DOHH2 (cell line): ENCODE measurements around the gene PLB1.

Source experiments
- H3F3A ChIP-seq: fragments of 200-600 bp; sonication (generic), shearing (Covaris generic); 2 replicates; pipeline ENCODE4 v1.6.0; 2016; ENCODE audit warnings: antibody characterized with exemption, mild to moderate bottlenecking; ENCODE audit not compliant: control insufficient read depth, insufficient read depth
- H3K27ac ChIP-seq: fragments of 200-600 bp; sonication (generic); 2 replicates; pipeline ENCODE4 v1.5.1; 2014; ENCODE audit warnings: low read depth, mild to moderate bottlenecking, low read length, moderate library complexity
- H3K27me3 ChIP-seq: fragments of 200-600 bp; sonication (generic); 2 replicates; pipeline ENCODE4 v1.6.1; 2014; ENCODE audit warnings: mild to moderate bottlenecking, low read length, mixed read lengths; ENCODE audit not compliant: control insufficient read depth
- H3K36me3 ChIP-seq: fragments of 200-600 bp; sonication (generic); 2 replicates; pipeline ENCODE4 v1.6.1; 2014; ENCODE audit warnings: mild to moderate bottlenecking, low read length, moderate library complexity, mixed read lengths; ENCODE audit not compliant: control insufficient read depth
- H3K4me1 ChIP-seq: fragments of 200-600 bp; sonication (generic); 2 replicates; pipeline ENCODE4 v1.6.1; 2014; ENCODE audit warnings: mild to moderate bottlenecking, low read length, mixed read lengths; ENCODE audit not compliant: control insufficient read depth
- H3K4me2 ChIP-seq: fragments of 200-600 bp; sonication (generic); 2 replicates; pipeline ENCODE4 v1.6.0; 2014; ENCODE audit warnings: mild to moderate bottlenecking, low read length, moderate library complexity
- H3K4me3 ChIP-seq: fragments of 200-600 bp; sonication (generic); 2 replicates; pipeline ENCODE4 v1.5.1; 2014; ENCODE audit warnings: mild to moderate bottlenecking, low read length, mixed read lengths
- H3K79me2 ChIP-seq: fragments of 200-600 bp; sonication (generic); 2 replicates; pipeline ENCODE4 v1.6.1; 2014; ENCODE audit warnings: mild to moderate bottlenecking, low read length, mixed read lengths; ENCODE audit not compliant: control insufficient read depth
- H3K9me2 ChIP-seq: fragments of 200-600 bp; sonication (generic); replicated peaks from 2 replicates; pipeline ENCODE4 v1.6.1; 2014; ENCODE audit warnings: mild to moderate bottlenecking, low read length, mixed read lengths; ENCODE audit not compliant: control insufficient read depth
- H3K9me3 ChIP-seq: fragments of 200-600 bp; sonication (generic); 2 replicates; pipeline ENCODE4 v1.6.1; 2014; ENCODE audit warnings: antibody characterized with exemption, low read length, mixed read lengths; ENCODE audit not compliant: control insufficient read depth, insufficient read depth
- H4K20me1 ChIP-seq: fragments of 200-600 bp; sonication (generic); 2 replicates; pipeline ENCODE4 v1.6.0; 2014; ENCODE audit warnings: low read depth, mild to moderate bottlenecking, antibody characterized with exemption, low read length, moderate library complexity; ENCODE audit not compliant: control insufficient read depth, insufficient read depth
- EZH2phosphoT487 ChIP-seq: fragments of 200-600 bp; sonication (generic); IDR thresholded peaks from 2 replicates; pipeline ENCODE4 v1.6.1; 2017; ENCODE audit warnings: borderline replicate concordance, mild to moderate bottlenecking, antibody characterized with exemption, low read length, moderate library complexity, mixed read lengths
- TF ChIP-seq, protein P1 (sequence below): fragments of 200-600 bp; sonication (generic); IDR thresholded peaks from one replicate; pipeline ENCODE4 v1.5.1; 2014; ENCODE audit warnings: antibody characterized with exemption, mild to moderate bottlenecking, low read depth, low read length; ENCODE audit not compliant: poor library complexity, severe bottlenecking

Gene PLB1

DNA sequence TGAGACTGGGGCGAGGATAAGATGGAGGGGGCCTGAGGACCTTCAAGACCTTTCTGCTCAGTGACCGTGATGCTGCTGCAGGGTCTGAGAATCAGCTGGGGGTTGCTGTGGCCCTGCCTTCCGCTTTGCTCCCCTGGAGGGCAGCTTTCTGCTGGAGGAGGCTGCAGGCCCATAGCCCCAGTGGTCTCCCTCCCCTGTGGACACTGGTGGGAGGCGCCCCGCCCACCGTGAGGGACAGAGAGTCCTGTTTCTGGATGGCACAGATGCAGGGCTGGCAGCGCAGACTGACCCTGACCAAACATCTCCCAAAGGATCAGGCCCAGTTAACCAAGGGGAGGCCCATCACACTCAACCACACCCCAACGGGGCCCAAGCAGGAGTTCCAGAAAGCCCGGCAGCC lies 42.8 kb downstream of the PLB1 start:
- TF ChIP-seq, protein P1, sequence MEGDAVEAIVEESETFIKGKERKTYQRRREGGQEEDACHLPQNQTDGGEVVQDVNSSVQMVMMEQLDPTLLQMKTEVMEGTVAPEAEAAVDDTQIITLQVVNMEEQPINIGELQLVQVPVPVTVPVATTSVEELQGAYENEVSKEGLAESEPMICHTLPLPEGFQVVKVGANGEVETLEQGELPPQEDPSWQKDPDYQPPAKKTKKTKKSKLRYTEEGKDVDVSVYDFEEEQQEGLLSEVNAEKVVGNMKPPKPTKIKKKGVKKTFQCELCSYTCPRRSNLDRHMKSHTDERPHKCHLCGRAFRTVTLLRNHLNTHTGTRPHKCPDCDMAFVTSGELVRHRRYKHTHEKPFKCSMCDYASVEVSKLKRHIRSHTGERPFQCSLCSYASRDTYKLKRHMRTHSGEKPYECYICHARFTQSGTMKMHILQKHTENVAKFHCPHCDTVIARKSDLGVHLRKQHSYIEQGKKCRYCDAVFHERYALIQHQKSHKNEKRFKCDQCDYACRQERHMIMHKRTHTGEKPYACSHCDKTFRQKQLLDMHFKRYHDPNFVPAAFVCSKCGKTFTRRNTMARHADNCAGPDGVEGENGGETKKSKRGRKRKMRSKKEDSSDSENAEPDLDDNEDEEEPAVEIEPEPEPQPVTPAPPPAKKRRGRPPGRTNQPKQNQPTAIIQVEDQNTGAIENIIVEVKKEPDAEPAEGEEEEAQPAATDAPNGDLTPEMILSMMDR = no peak
- no peak for TF ChIP-seq EZH2phosphoT487

DNA sequence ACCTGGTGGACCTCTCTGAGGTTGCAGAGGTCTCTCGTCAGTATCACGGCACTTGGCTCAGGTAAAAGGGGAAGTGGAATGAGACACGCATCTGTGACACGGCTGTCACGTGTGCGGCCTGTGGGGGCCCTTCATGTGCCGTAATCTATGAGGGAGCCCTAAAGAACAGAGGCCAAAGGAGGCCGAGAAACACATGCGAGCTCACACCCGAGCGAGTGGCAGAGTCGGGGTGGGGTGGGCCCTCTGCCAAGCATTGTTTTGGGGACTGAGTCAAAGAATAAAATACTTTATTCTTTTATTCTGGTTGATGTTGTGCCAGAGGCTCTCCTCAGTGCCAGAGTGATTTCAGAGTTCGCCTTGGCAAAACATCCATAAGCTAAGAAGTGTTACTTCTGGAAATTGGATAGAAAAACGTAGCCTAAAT lies 43.3 kb downstream of the PLB1 start:
- Histone ChIP-seq H3K4me2 (no peak overlapping the region), H3K4me3 (no peak overlapping the region), H3K9me2 (no peaks in the 10 kb centered on the region), H3F3A (no peaks in the 10 kb centered on the region), H3K27ac (no peak overlapping the region), H3K36me3 (no peaks in the 10 kb centered on the region), H3K4me1 (peaks cover 6% of the 10 kb centered on the region; the same call in 1 of the 2 replicates), H4K20me1 (no peaks in the 10 kb centered on the region), H3K79me2 (no peaks in the 10 kb centered on the region), H3K9me3 (no peaks in the 10 kb centered on the region), H3K27me3 (peaks cover under 1% of the 10 kb centered on the region; the same call in 1 of the 2 replicates)
- TF ChIP-seq, protein P1 = no peak
- TF ChIP-seq EZH2phosphoT487 = no peak

More for the DNA sequence above, 42.8 kb downstream of the PLB1 start:
- no peak overlapping the region for H3K4me2 ChIP-seq
- no peaks in the 10 kb centered on the region for H4K20me1 ChIP-seq
- H3K79me2 ChIP-seq = no peaks in the 10 kb centered on the region
- H3K9me2 ChIP-seq = no peaks in the 10 kb centered on the region
- H3K36me3 ChIP-seq = no peaks in the 10 kb centered on the region
- no peaks in the 10 kb centered on the region for H3F3A ChIP-seq
- peaks cover 6% of the 10 kb centered on the region; the same call in 1 of the 2 replicates for H3K4me1 ChIP-seq
- H3K4me3 ChIP-seq = no peak overlapping the region
- H3K27ac ChIP-seq = no peak overlapping the region
- H3K27me3 ChIP-seq = peaks cover 3% of the 10 kb centered on the region; the same call in 1 of the 2 replicates
- H3K9me3 ChIP-seq = no peaks in the 10 kb centered on the region

DNA sequence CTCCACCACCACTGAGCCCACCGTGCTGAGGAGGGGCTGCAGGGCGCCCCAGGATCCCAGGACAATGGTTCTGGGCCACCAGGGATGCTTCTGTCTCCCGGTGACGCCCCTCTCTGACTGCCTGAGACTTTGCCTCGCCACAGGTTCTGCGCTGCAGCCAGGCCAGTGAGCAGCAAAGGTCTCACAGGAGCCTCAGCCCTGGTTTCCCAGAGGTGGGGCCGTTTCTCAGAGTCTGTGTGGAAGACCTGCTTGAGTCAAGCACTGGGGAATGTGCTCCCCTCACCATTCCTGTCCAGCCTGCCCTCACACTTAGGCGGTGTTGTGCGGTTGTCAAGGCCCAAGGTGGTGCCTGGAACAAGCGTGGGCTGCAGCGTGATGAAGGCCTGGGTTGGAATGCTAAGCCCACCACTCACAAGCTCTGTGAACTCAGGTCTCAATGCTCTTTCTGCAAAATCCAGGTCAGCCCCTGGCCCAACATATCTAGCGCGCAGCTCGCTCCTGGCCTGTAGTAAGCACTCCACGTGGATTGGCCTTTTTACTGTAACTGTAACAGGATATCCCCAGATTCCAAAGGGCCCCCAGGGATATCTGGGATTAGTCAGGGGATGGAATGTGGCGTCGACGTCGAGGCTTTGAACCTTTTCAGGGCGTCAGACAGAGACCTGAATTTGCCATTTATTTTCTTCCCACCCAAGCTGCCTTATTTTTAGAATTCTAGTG lies 47.6 kb downstream of the PLB1 start:
- no peaks in the 10 kb centered on the region for H3K27me3 ChIP-seq
- no peak overlapping the region for H3K4me3 ChIP-seq
- peaks cover 6% of the 10 kb centered on the region; the same call in 1 of the 2 replicates for H3K4me1 ChIP-seq
- TF ChIP-seq, protein P1 = no peak
- no peak for TF ChIP-seq EZH2phosphoT487
- H3K36me3 ChIP-seq = no peaks in the 10 kb centered on the region
- no peaks in the 10 kb centered on the region for H4K20me1 ChIP-seq
- H3F3A ChIP-seq = no peaks in the 10 kb centered on the region
- no peaks in the 10 kb centered on the region for H3K79me2 ChIP-seq
- no peaks in the 10 kb centered on the region for H3K9me2 ChIP-seq
- H3K9me3 ChIP-seq = no peaks in the 10 kb centered on the region
- H3K4me2 ChIP-seq = no peak overlapping the region
- no peak overlapping the region for H3K27ac ChIP-seq
